HCT116 (cell line): Measurements from ENCODE around the gene TNFAIP3. TPM values are rescaled to one million over a fixed set of nuclear protein-coding genes. Genes with fewer than 3 reads are reported as not detected.
A peak's percentile ranks its signal among the peaks of the same experiment; 100 is the strongest.
"Not testable (repeated sequence)": the region's sequence is repeated elsewhere in the genome, so short reads cannot be mapped to it uniquely, and the experiment has no call there.

ENCODE experiments used
- ATAC-seq: fragments of 200-7000 bp; cut with Tn5 transposase; 2 replicates; pipeline ENCODE4 v1.9.1; 2020; ENCODE audit warnings: mild to moderate bottlenecking, moderate library complexity
- BruUV-seq: library from RNA; stranded (reverse); fragments of 400-500 nt; replicated peaks from 2 replicates; lab custom pipeline; 2021; lab: Mats Ljungman, UMichigan
- CTCF ChIA-PET: fragments of 300-600 bp; sonication (Branson Sonifier 250); formaldehyde crosslinking; loops from one replicate; lab custom pipeline; 2021; ENCODE audit warnings: antibody characterized with exemption; lab: Charles Lee
- POLR2A ChIA-PET: fragments of 300-600, 350-600 bp; sonication (Branson Sonifier 250); formaldehyde crosslinking; loops from one replicate; lab custom pipeline; 2021; ENCODE audit warnings: antibody characterized with exemption; lab: Charles Lee
- RAD21 ChIA-PET, 2 experiments: fragments of 300-600 bp; sonication (Branson Sonifier 250); formaldehyde crosslinking; loops; one replicate each; lab custom pipeline; 2023; ENCODE audit warnings: low total read pairs in 2 of 2; ENCODE audit not compliant: uncharacterized antibody in 2 of 2, unreplicated experiment in 2 of 2, low non-redundant PET in 1 of 2; lab: Charles Lee
- DNase-seq: peaks from one replicate; pipeline ENCODE4 v3.0.0-alpha.2; 2010; ENCODE audit warnings: low read depth, low spot score
- H2AFZ ChIP-seq: fragments of 200-600 bp; shearing (Covaris generic), sonication (generic); 2 replicates; pipeline ENCODE4 v1.6.1; 2017; ENCODE audit warnings: low read depth, mixed run types, mixed read lengths, antibody characterized with exemption, low read length; ENCODE audit not compliant: poor library complexity, severe bottlenecking
- H3K27ac ChIP-seq: 2 replicates; pipeline ENCODE4 v1.5.1; 2012; ENCODE audit warnings: low read depth, low read length
- H3K27me3 ChIP-seq: fragments of 200-600 bp; sonication (generic); 2 replicates; pipeline ENCODE4 v1.6.1; 2016; ENCODE audit warnings: mixed run types, low read length, mixed read lengths; ENCODE audit not compliant: insufficient read depth
- H3K36me3 ChIP-seq, 2 experiments: fragments of 200-500 bp in 1 of 2; fragments of 200-600 bp in 1 of 2; sonication (Bioruptor generic) in 1 of 2; sonication (generic) in 1 of 2; 2 replicates each; pipeline versions ENCODE4 v1.5.1 to v1.6.1; 2014 to 2016; ENCODE audit warnings: low read length in 2 of 2, inconsistent platforms in 1 of 2, mixed read lengths in 1 of 2, mixed run types in 1 of 2; ENCODE audit not compliant: insufficient read depth in 2 of 2, control insufficient read depth in 1 of 2
- H3K4me1 ChIP-seq, 2 experiments: fragments of 200-600 bp in 1 of 2; sonication (generic) in 1 of 2; 2 replicates each; pipeline versions ENCODE4 v1.5.1 to v1.6.1; 2012 to 2017; ENCODE audit warnings: low read length in 2 of 2, inconsistent platforms in 1 of 2, mild to moderate bottlenecking in 1 of 2, mixed read lengths in 1 of 2, mixed run types in 1 of 2, moderate library complexity in 1 of 2; ENCODE audit not compliant: insufficient read depth in 2 of 2, control insufficient read depth in 1 of 2
- H3K4me2 ChIP-seq: fragments of 200-600 bp; sonication (generic); 2 replicates; pipeline ENCODE4 v1.6.1; 2017; ENCODE audit warnings: mixed run types, low read length, mixed read lengths
- H3K4me3 ChIP-seq, 2 experiments: fragments of 200-600 bp in 1 of 2; sonication (generic) in 1 of 2; replicated peaks in 1 of 2; 2 replicates each; pipeline ENCODE4 v1.5.1; 2011 to 2016; ENCODE audit warnings: low read length in 2 of 2, control low read depth in 1 of 2, low read depth in 1 of 2, mild to moderate bottlenecking in 1 of 2, mixed read lengths in 1 of 2, mixed run types in 1 of 2
- H3K79me2 ChIP-seq: fragments of 200-600 bp; sonication (generic); 2 replicates; pipeline ENCODE4 v1.6.1; 2017; ENCODE audit warnings: mild to moderate bottlenecking, mixed run types, low read length, moderate library complexity, mixed read lengths; ENCODE audit not compliant: insufficient read depth
- H3K9ac ChIP-seq: fragments of 200-600 bp; sonication (generic); 2 replicates; pipeline ENCODE4 v1.6.1; 2016; ENCODE audit warnings: low read length, mixed read lengths
- H3K9me2 ChIP-seq: fragments of 200-600 bp; sonication (generic), shearing (Covaris generic); 2 replicates; pipeline ENCODE4 v1.6.1; 2017; ENCODE audit warnings: mixed run types, mild to moderate bottlenecking, moderate library complexity; ENCODE audit not compliant: insufficient read depth
- H3K9me3 ChIP-seq, 2 experiments: fragments of 200-500 bp in 1 of 2; fragments of 200-600 bp in 1 of 2; sonication (Bioruptor generic) in 1 of 2; sonication (generic) in 1 of 2; 2 replicates each; pipeline ENCODE4 v1.6.1; 2014 to 2017; ENCODE audit warnings: low read length in 2 of 2, mixed read lengths in 2 of 2, inconsistent platforms in 1 of 2, low read depth in 1 of 2, mild to moderate bottlenecking in 1 of 2, mixed run types in 1 of 2, moderate library complexity in 1 of 2; ENCODE audit not compliant: control insufficient read depth in 1 of 2, insufficient read depth in 1 of 2
- H4K20me1 ChIP-seq: fragments of 200-600 bp; sonication (generic), shearing (Covaris generic); 2 replicates; pipeline ENCODE4 v1.6.1; 2017; ENCODE audit warnings: mixed run types, mild to moderate bottlenecking, moderate library complexity; ENCODE audit not compliant: insufficient read depth
- CBX3 ChIP-seq: IDR thresholded peaks from 2 replicates; pipeline ENCODE4 v1.6.1; 2012; ENCODE audit warnings: low read depth
- CEBPB ChIP-seq: IDR thresholded peaks from 2 replicates; pipeline ENCODE4 v1.6.1; 2012; ENCODE audit warnings: low read depth
- ELF1 ChIP-seq: IDR thresholded peaks from 2 replicates; pipeline ENCODE4 v1.6.1; 2012; ENCODE audit warnings: low read depth, borderline replicate concordance
- EZH2 ChIP-seq: fragments of 200-600 bp; sonication (generic); IDR thresholded peaks from 2 replicates; pipeline ENCODE4 v1.6.1; 2017; ENCODE audit warnings: antibody characterized with exemption, mixed run types
- MAX ChIP-seq: IDR thresholded peaks from 2 replicates; pipeline ENCODE4 v1.6.1; 2012
- POLR2A ChIP-seq: IDR thresholded peaks from 2 replicates; pipeline ENCODE4 v1.7.0; 2011; ENCODE audit warnings: borderline replicate concordance; ENCODE audit not compliant: insufficient read depth, insufficient read length; ENCODE audit errors: extremely low read depth
- SRF ChIP-seq: IDR thresholded peaks from 2 replicates; pipeline ENCODE4 v1.6.1; 2012; ENCODE audit warnings: low read depth
- ZNF274 ChIP-seq: fragments of 200-500 bp; sonication (Bioruptor generic); IDR thresholded peaks from 2 replicates; pipeline ENCODE4 v1.6.1; 2014; ENCODE audit warnings: mild to moderate bottlenecking, low read depth, low read length, inconsistent platforms
- intact Hi-C: fragments of 100-400 bp; cut with micrococcal nuclease; formaldehyde crosslinking; loops from 2 replicates; pipeline ENCODE4 v1.10.0; 2022
- total RNA-seq: library from RNA; stranded (reverse); gene quantifications from one replicate; pipeline ENCODE4 v1.2.1, GENCODE V29; 2021; ENCODE audit not compliant: unreplicated experiment
- TF ChIP-seq, protein P1 (sequence below), 3 experiments: fragments of 200-600 bp in 1 of 3; sonication (generic) in 1 of 3; IDR thresholded peaks in 2 of 3; conservative IDR thresholded peaks in 1 of 3; 2 replicates each; pipeline ENCODE4 v1.5.1; 2012 to 2017; ENCODE audit warnings: low read depth in 2 of 3, low read length in 2 of 3, antibody characterized with exemption in 1 of 3, borderline replicate concordance in 1 of 3, control low read depth in 1 of 3, mild to moderate bottlenecking in 1 of 3, mixed read lengths in 1 of 3, mixed run types in 1 of 3, moderate library complexity in 1 of 3; ENCODE audit not compliant: insufficient read depth in 1 of 3

TNFAIP3 gene
- total RNA-seq, 1 experiment from 2014 or later: 4.4 TPM

GRCh38 chr6:137893726-137894125, 26.7 kb downstream of the TNFAIP3 start:
- CTCF ChIA-PET: no interaction called here
- Histone ChIP-seq H3K27me3 (no peaks in the 10 kb centered on the region), H3K9me3 (no peaks in the 10 kb centered on the region), H3K79me2 (no peaks in the 10 kb centered on the region), H3K4me2 (no peak overlapping the region), H3K9me2 (no peaks in the 10 kb centered on the region), H3K4me3 (no peak overlapping the region), H2AFZ (no peak overlapping the region), H3K27ac (no peak overlapping the region), H3K4me1 (peaks cover 0 to 22% of the 10 kb centered on the region in 2 experiments; a peak in 1 of 4 replicates), H3K36me3 (no peaks in the 10 kb centered on the region), H4K20me1 (no peaks in the 10 kb centered on the region), H3K9ac (no peak overlapping the region)
- TF ChIP-seq ZNF274 (no peak), EZH2 (no peak), MAX (no peak), POLR2A (no peak), CEBPB (no peak), ELF1 (no peak), SRF (no peak), CBX3 (no peak)
- TF ChIP-seq, protein P1, sequence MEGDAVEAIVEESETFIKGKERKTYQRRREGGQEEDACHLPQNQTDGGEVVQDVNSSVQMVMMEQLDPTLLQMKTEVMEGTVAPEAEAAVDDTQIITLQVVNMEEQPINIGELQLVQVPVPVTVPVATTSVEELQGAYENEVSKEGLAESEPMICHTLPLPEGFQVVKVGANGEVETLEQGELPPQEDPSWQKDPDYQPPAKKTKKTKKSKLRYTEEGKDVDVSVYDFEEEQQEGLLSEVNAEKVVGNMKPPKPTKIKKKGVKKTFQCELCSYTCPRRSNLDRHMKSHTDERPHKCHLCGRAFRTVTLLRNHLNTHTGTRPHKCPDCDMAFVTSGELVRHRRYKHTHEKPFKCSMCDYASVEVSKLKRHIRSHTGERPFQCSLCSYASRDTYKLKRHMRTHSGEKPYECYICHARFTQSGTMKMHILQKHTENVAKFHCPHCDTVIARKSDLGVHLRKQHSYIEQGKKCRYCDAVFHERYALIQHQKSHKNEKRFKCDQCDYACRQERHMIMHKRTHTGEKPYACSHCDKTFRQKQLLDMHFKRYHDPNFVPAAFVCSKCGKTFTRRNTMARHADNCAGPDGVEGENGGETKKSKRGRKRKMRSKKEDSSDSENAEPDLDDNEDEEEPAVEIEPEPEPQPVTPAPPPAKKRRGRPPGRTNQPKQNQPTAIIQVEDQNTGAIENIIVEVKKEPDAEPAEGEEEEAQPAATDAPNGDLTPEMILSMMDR (IDR thresholded peaks at IDR 0.05 in 2 of 3, conservative IDR thresholded peaks at IDR 0.05 in 1 of 3; ENCODE audit: borderline replicate concordance in 1 of 3, insufficient read depth in 1 of 3, low read depth in 2 of 3, low read length in 2 of 3): no peak
- intact Hi-C loops: no loop called here
- BruUV-seq: no TSS peak
- RAD21 ChIA-PET: no interaction called here
- ATAC-seq: no peak
- POLR2A ChIA-PET: no interaction called here
- DNase-seq: no peak

GRCh38 chr6:137894378-137894777, 27.3 kb downstream of the TNFAIP3 start:
- RAD21 ChIA-PET, H3K36me3 ChIP-seq, H3K4me2 ChIP-seq, CTCF ChIA-PET, H3K9ac ChIP-seq, POLR2A ChIA-PET, ATAC-seq, H3K4me3 ChIP-seq, H3K27me3 ChIP-seq, BruUV-seq, DNase-seq, H3K9me2 ChIP-seq, H4K20me1 ChIP-seq, H3K79me2 ChIP-seq, intact Hi-C loops, H3K27ac ChIP-seq, H3K9me3 ChIP-seq: not testable (repeated sequence)
- Histone ChIP-seq H2AFZ (peak overlapping the region; percentile 33), H3K4me1 (peaks cover 0 to 22% of the 10 kb centered on the region in 2 experiments; a peak in 1 of 4 replicates)
